Motor neuron (in vitro differentiated cells): Measurements from ENCODE around the gene ADAMTS6. TPM values are rescaled to one million over a fixed set of nuclear protein-coding genes. Genes with fewer than 3 reads are reported as not detected.

ENCODE experiments used
- ATAC-seq, 8 experiments: fragments of 200-7000 bp; cut with Tn5 transposase; replicated peaks in 6 of 8; 2 replicates each; pipeline ENCODE4 v1.8.0; 2021; ENCODE audit warnings: mild to moderate bottlenecking in 8 of 8, moderate library complexity in 8 of 8
- H3K27ac ChIP-seq, 2 donors: fragments of 250-450 bp; sonication (Bioruptor Pico); 2 replicates each; pipeline ENCODE4 v1.9.0; 2021; ENCODE audit warnings: antibody characterized with exemption in 2 of 2, mild to moderate bottlenecking in 2 of 2, moderate library complexity in 1 of 2
- H3K4me1 ChIP-seq, 2 donors: fragments of 250-450 bp; sonication (Bioruptor Pico); replicated peaks in 1 of 2; 2 replicates each; pipeline ENCODE4 v1.6.1; 2021; ENCODE audit warnings: antibody characterized with exemption in 2 of 2, mild to moderate bottlenecking in 2 of 2, moderate library complexity in 1 of 2
- H3K4me3 ChIP-seq, 5 donors: fragments of 250-450 bp; sonication (Bioruptor Pico); 2 replicates each; pipeline ENCODE4 v1.9.0; 2021; ENCODE audit warnings: antibody characterized with exemption in 5 of 5, mild to moderate bottlenecking in 5 of 5, moderate library complexity in 4 of 5
- WGBS, 10 experiments: fragments of 450-650 bp; shearing (Covaris generic); methylation state at CpG; one replicate each; pipeline ENCODE4 v1.0.0; 2022; 5-methylcytosine and 5-hydroxymethylcytosine counted together
- in situ Hi-C, 9 experiments: fragments of 400-800 bp; cut with MboI; loops; one replicate each; pipeline ENCODE4 v1.15.0; 2021; ENCODE audit warnings: low sequenced_read_pairs in 9 of 9, low pct_unique_long_range_greater_than_20kb in 2 of 9; ENCODE audit not compliant: unreplicated experiment in 9 of 9
- total RNA-seq, 8 experiments: library from RNA; unstranded; fragments of 300-600 nt; gene quantifications; 2 replicates each; pipeline versions ENCODE4 v1.2.3 to v1.2.4, GENCODE V29; 2022

The ADAMTS6 gene
- total RNA-seq, 8 experiments from 2014 or later: 0.80 to 5.1 (median 3.4) TPM

DNA sequence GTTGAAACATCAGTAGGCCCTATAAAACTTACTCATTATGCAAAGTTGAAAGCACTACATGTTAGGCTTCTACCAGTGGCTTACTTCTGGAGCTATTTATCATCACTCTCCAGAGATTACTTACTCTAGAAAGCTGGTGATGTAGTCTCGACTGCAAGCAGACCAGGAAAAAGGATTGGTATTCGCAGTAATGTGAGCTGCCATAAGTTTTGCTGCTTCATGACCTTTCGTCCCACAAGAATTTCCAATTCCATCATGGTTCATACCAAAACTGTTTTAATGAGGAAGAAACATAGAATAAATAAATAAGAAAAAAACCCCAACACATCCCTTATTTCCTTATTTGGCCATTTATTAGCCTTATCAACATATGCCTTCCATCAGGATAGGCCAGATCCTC, 181.9 kb downstream of the ADAMTS6 start:
- no peak for ATAC-seq
- no peaks in the 10 kb centered on the region for H3K4me1 ChIP-seq
- WGBS, 10 experiments: 67 to 100% (median 96%) methylated on average over 1 to 3 of the region's 3 CpGs; no CpG with 5 or more reads in 1 of the 10 experiments
- in situ Hi-C loops: no loop called here
- H3K4me3 ChIP-seq: no peak overlapping the region
- H3K27ac ChIP-seq: no peak overlapping the region

DNA sequence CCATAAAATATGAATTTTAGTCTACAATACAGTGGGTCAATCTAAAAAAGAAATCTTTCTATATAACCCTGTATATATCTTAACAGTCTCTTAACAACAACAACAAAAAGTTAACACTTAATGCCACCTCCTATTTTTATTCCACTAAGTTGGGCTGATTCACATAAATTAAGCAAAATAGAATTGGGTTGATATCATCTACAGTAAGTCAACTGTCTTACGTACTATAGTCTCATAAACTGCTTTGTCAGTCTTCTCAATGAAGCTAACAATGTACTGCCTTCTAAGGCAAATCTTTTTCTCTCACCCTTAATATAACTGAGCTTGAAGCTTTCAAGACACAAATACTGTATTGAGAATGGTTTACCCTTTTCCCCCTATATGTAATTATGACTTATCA, 185.7 kb downstream of the ADAMTS6 start:
- Histone ChIP-seq H3K4me1 (no peaks in the 10 kb centered on the region), H3K27ac (no peak overlapping the region), H3K4me3 (no peak overlapping the region)
- in situ Hi-C loops: no loop called here
- WGBS, 10 experiments: 14 to 100% (median 69%) methylated on average over 1 of the region's 1 CpG; no CpG with 5 or more reads in 2 of the 10 experiments
- ATAC-seq: peak in 3 of 8 experiments; percentile 53 to 99 (median 95)

DNA sequence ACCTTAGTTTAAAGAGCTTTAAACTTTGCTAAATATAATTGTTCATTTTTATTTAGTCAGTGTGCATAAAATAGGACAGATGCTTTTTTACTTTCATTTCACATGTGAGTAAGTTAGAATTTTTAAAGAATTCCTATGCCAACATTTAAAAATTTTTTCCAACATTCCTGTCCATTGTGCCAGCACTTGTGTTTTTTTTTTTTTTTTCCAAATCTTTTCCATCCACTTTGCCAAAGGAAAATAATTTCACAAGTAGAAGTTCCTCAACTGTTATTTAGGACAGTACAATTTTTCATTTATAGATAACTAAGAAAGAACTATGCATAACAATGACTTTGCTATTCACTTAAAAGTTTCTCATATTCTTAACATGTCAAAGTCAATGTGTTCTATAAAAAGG, 189.5 kb downstream of the ADAMTS6 start:
- Histone ChIP-seq H3K27ac (no peak overlapping the region), H3K4me3 (no peak overlapping the region), H3K4me1 (no peaks in the 10 kb centered on the region)
- in situ Hi-C loops: no loop called here
- no peak for ATAC-seq

DNA sequence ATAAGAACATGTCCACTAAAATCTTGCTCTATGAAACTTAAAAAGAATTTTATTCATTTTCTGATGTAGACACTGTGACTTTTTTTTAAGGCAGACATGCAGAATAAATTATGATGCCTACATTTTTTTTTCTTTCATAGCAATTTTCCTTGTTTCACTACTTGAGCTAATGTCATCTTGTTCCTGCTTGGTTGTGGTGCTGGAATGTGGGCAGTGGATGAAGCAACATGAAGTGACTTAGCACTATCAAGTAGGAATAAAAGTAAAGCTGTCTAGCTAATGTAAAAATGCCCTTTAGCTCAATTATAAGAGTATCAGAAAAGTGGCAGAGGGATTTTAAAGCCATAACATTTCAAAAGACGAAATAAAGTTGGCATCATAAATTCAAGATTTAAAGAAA, 191.0 kb downstream of the ADAMTS6 start:
- 82 to 100% (median 92%) methylated on average over 1 of the region's 1 CpG for WGBS, 10 experiments
- no peaks in the 10 kb centered on the region for H3K4me1 ChIP-seq
- ATAC-seq: no peak
- in situ Hi-C loops: no loop called here
- H3K27ac ChIP-seq: no peak overlapping the region
- H3K4me3 ChIP-seq: no peak overlapping the region

DNA sequence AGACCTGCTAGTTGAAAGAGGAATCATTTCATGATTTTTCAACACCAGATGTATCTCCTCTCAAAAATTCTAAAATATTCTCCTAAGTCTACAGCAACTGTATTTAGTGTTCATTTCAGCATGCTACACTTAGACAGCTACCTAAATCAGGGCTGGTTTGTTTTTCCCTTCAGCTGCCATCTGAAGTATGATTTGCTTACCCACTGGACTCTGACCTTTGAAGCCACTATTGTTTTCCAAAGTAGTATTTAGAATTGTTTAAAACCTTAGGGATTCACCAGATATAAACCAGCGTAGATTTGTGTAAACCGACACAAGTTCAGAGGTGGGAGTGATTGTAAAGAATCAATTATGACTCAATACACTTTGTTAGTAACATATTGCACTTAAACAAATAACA, 193.1 kb downstream of the ADAMTS6 start:
- ATAC-seq: no peak
- in situ Hi-C loops: no loop called here
- H3K4me1 ChIP-seq: no peaks in the 10 kb centered on the region
- H3K27ac ChIP-seq: no peak overlapping the region
- WGBS, 10 experiments: 90 to 100% (median 95%) methylated on average over 2 of the region's 2 CpGs; no CpG with 5 or more reads in 3 of the 10 experiments
- H3K4me3 ChIP-seq: no peak overlapping the region

DNA sequence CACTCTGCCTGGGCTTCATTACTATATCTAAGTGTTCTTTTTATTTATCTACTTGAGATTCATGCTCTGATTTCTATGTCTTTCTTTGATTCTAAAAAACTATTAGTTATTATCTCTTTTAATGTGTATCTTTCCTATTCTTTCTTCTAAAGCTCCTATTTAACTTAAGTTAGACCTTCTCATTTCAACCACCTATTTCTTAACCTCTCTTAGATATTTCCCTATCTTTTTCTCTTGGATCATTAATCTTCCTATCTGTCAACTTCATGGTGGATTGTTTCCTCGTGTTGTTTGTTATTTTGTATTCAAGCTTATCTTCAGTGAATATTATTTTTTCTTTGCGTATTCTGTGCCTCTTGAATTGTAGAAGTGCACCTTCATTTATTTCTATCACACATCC, 202.1 kb downstream of the ADAMTS6 start:
- Histone ChIP-seq H3K4me1 (no peaks in the 10 kb centered on the region), H3K4me3 (no peak overlapping the region), H3K27ac (no peak overlapping the region)
- 68 to 100% (median 89%) methylated on average over 1 to 2 of the region's 2 CpGs for WGBS, 10 experiments
- in situ Hi-C loops: no loop called here
- no peak for ATAC-seq

DNA sequence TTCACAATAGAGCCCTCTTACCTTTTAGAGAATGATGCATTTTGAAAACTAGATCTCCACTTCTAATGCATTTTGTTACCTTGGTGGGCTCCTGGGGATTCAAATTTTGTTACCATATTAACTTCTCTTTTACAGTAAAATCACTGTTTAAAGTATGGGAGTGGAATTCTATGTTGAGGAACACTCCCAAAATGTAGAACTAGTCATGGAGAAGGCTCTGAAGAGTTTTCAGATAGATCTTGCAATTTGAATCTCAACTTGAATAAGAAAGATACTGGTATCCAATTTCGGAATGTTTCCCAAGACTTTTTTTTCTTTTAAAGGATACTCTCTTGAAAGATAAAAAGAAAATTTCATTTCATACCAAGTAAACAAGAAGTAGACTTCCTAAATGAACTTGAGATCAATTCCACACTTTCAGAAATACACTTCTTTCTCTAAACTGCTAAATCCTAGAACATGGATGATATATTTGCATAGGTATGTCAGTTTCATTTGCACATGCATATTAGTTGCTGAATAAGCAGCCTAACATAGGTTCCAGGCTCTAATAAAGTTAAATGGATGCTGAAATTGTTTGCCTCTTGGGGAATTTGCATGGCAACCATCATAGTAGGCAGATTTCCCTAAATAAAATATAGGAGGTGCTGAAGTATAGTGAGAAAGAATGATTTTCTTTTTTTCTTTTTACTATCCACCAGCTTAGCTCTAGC, 205.4 kb downstream of the ADAMTS6 start:
- 11 to 100% (median 73%) methylated on average over 1 of the region's 1 CpG; no CpG with 5 or more reads in 2 of the 10 experiments for WGBS, 10 experiments
- in situ Hi-C loops: no loop called here
- ATAC-seq: peak in 3 of 8 experiments; percentile 56 to 98 (median 97)
- Histone ChIP-seq H3K27ac (no peak overlapping the region), H3K4me3 (no peak overlapping the region), H3K4me1 (no peaks in the 10 kb centered on the region)

DNA sequence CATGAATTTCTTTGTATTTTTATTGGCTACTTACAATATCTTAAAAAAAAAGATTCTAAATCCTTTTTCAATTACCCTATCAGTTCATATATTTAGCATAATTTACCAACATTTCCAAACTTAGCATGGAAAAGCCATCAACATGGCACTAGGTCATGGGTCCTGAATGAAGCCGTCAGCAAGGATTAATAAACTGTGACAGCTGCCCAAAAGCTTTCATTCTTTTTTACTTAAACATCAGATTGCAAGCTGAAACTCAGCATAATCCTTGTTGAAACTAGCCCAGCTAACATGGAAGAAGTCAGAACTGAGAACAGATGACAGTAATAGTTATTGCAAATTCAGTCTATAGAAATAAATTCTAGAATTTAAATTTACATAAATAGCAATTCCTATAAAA, 209.8 kb downstream of the ADAMTS6 start:
- no peaks in the 10 kb centered on the region for H3K4me1 ChIP-seq
- in situ Hi-C loops: no loop called here
- no peak overlapping the region for H3K27ac ChIP-seq
- 67 to 100% (median 100%) methylated on average over 1 of the region's 1 CpG; no CpG with 5 or more reads in 1 of the 10 experiments for WGBS, 10 experiments
- H3K4me3 ChIP-seq: no peak overlapping the region
- ATAC-seq: no peak

DNA sequence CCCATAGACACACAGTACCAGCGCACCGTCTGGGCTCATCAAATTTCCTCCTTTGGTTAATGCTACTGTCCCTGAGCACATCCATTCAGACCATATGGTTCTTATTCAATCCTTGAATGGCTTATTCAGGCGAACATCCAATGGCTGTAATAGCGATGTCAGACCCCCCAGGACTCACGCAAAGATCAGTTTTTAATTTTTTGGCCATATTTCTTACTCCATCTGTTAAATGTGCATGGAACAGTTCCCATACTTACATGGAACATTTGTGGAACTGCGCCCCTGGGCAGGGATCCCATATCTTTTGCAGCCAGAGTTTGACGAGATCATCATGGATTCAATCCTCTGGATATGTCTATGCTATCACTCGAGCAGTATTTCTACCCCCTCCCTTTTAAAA, 213.2 kb downstream of the ADAMTS6 start:
- ATAC-seq: no peak
- Histone ChIP-seq H3K4me1 (no peaks in the 10 kb centered on the region), H3K27ac (no peak overlapping the region), H3K4me3 (no peak overlapping the region)
- in situ Hi-C loops: no loop called here
- WGBS, 10 experiments: 18 to 100% (median 94%) methylated on average over 2 to 7 of the region's 8 CpGs

DNA sequence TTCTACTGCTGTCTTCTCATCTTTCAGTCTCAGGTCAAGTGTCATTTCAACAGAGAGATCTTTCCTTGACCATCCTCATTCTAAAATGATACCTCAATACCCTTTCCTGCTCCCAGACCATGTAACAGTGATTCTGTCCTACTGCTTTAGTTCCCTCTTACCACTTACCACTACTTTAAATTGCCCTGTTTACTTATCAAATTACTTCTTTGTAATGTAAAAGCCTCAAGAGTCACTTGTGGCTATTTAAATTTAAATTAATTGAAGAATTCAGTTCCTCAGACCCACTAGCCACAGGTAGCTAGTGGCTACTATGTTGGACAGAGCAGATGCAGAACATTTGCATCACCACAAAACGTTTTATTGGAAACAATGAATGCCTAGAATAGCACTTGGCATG, 217.3 kb downstream of the ADAMTS6 start:
- peaks cover 4 to 9% of the 10 kb centered on the region in 2 donors for H3K4me1 ChIP-seq
- WGBS, 10 experiments: 0 to 27% (median 0%) methylated on average over 1 of the region's 1 CpG; no CpG with 5 or more reads in 2 of the 10 experiments
- in situ Hi-C loops: no loop called here
- no peak overlapping the region for H3K27ac ChIP-seq
- no peak for ATAC-seq
- no peak overlapping the region for H3K4me3 ChIP-seq

DNA sequence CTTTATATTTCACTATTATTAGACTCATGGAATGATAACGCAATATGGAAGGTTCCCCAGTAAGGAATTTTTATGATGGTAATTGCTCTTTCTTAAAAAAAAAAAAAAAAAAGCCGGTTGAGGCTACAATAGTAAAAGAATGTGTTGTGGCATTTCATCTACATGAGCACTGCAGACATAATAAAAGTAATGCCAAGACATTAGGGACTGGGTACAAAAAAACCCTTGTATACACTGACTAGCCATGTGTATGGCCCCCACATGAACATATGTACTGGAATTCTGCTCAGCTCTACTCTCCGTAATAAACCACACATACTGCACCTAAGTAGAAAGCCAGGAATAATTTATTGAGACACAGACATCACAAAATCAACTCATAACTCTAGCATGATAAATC, 218.4 kb downstream of the ADAMTS6 start:
- Histone ChIP-seq H3K4me3 (no peak overlapping the region), H3K27ac (no peak overlapping the region), H3K4me1 (peaks cover 4 to 9% of the 10 kb centered on the region in 2 donors)
- in situ Hi-C loops: no loop called here
- 22 to 100% (median 76%) methylated on average over 1 to 3 of the region's 3 CpGs for WGBS, 10 experiments
- no peak for ATAC-seq

DNA sequence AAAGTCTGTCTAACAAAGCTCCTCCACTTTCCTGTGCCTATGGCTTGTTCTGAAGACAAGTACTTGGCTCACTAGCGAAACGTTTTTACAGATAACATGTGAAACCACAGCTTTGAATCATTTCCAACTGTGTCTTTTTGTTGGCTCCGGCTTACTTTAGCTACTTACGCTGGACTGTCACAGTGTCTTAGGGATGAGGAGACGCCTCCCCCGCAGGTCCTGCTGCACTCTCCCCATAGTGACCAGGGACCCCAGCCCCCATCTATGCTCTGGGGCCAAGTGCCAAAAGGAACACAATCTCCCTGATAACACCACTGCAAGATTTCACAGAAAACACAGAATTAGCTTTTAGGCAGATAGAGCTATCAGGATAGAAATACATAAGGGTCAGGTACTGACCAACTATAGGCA, 219.1 kb downstream of the ADAMTS6 start:
- Histone ChIP-seq H3K27ac (no peak overlapping the region), H3K4me3 (no peak overlapping the region), H3K4me1 (peaks cover 4 to 9% of the 10 kb centered on the region in 2 donors)
- in situ Hi-C loops: no loop called here
- peak in 1 of 8 experiments; percentile 23 for ATAC-seq
- WGBS, 10 experiments: 3 to 67% (median 24%) methylated on average over 4 to 5 of the region's 6 CpGs; no CpG with 5 or more reads in 5 of the 10 experiments

DNA sequence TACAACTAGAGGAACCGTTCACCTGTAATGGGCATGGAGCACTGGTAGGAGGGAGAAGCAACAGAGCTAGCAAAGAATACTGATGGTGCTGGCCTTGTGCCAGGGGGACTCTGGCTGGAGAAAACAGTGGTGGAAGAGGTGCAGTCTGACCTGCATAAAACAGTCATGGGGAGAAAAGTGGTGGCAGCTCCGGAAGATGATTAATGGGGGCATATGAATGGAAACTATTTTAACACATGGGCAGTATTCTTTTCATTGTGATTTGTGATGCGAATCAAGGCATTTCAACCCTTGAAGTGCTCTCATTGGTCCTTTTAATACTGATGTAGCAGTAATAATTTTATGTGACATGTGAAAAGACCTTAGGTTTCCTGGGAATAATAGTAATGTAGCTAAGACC, 219.6 kb downstream of the ADAMTS6 start:
- WGBS, 10 experiments: 49 to 100% (median 80%) methylated on average over 1 to 3 of the region's 3 CpGs
- in situ Hi-C loops: no loop called here
- peaks cover 4 to 9% of the 10 kb centered on the region in 2 donors for H3K4me1 ChIP-seq
- no peak overlapping the region for H3K27ac ChIP-seq
- no peak overlapping the region for H3K4me3 ChIP-seq
- ATAC-seq: no peak

DNA sequence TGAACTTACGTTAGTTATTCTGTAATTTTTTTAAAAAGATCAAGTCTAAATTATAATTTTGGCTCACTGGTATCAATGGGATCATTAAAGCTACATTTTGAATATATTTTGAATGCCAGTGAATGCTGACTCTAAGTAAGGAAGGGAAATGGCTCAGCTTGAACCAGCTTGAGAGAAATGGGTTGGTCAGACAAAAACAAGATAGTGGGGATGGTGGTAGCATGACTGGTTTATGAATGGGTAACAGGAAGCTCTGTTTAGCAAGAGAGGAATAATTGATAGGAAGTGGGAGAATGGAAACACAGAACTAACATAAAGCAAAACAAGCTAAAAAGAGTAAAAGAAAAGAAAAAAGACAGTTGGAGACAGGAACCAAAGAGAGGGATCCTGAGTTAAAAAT, 220.2 kb downstream of the ADAMTS6 start:
- Histone ChIP-seq H3K4me1 (peaks cover 4 to 9% of the 10 kb centered on the region in 2 donors), H3K4me3 (no peak overlapping the region), H3K27ac (no peak overlapping the region)
- in situ Hi-C loops: no loop called here
- 20 to 100% (median 75%) methylated on average over 1 of the region's 1 CpG; no CpG with 5 or more reads in 2 of the 10 experiments for WGBS, 10 experiments
- no peak for ATAC-seq
